GM12878 (cell line): ENCODE measurements around the gene IL27RA. TPM values are rescaled to one million over a fixed set of nuclear protein-coding genes. Genes with fewer than 3 reads are reported as not detected.

Experiments used
- BCL3 ChIP-seq: IDR thresholded peaks from 2 replicates; pipeline ENCODE4 v1.6.1; 2011; ENCODE audit warnings: borderline replicate concordance, low read depth, mild to moderate bottlenecking, moderate library complexity, low read length; ENCODE audit not compliant: insufficient read depth, poor library complexity, severe bottlenecking
- BRCA1 ChIP-seq: IDR thresholded peaks from 2 replicates; pipeline ENCODE4 v1.6.1; 2011; ENCODE audit warnings: low read depth, low read length, improper control_type of control experiment
- DPF2 ChIP-seq: fragments of 450-650 bp; IDR thresholded peaks from 2 replicates; pipeline ENCODE4 v1.6.1; 2017; ENCODE audit warnings: mild to moderate bottlenecking
- FOXK2 ChIP-seq: fragments of 450-650 bp; IDR thresholded peaks from 2 replicates; pipeline ENCODE4 v1.6.1; 2017; ENCODE audit warnings: mild to moderate bottlenecking, moderate library complexity
- GATAD2B ChIP-seq: fragments of 450-650 bp; conservative IDR thresholded peaks from 2 replicates; pipeline ENCODE4 v1.6.1; 2017; ENCODE audit warnings: low read depth, mild to moderate bottlenecking, moderate library complexity
- JUND ChIP-seq: IDR thresholded peaks from 2 replicates; pipeline ENCODE4 v1.6.1; 2012; ENCODE audit warnings: low read depth, mild to moderate bottlenecking, low read length, improper control_type of control experiment, moderate library complexity
- KLF5 ChIP-seq: fragments of 450-650 bp; IDR thresholded peaks from 2 replicates; pipeline ENCODE4 v1.6.1; 2014; ENCODE audit warnings: mild to moderate bottlenecking; ENCODE audit not compliant: partially characterized antibody
- POLR2AphosphoS5 ChIP-seq: IDR thresholded peaks from 2 replicates; pipeline ENCODE4 v1.6.1; 2011; ENCODE audit warnings: mild to moderate bottlenecking, low read length, inconsistent platforms
- POU2F2 ChIP-seq: IDR thresholded peaks from 3 replicates; pipeline ENCODE4 v1.6.1; 2011; ENCODE audit warnings: low read depth, mild to moderate bottlenecking, low read length, borderline replicate concordance
- RAD21 ChIP-seq: IDR thresholded peaks from 2 replicates; pipeline ENCODE4 v1.6.1; 2011; ENCODE audit warnings: mild to moderate bottlenecking, low read depth, low read length, moderate library complexity; ENCODE audit not compliant: insufficient read depth
- RELA ChIP-seq: fragments of 450-650 bp; IDR thresholded peaks from 2 replicates; pipeline ENCODE4 v1.8.0; 2014; ENCODE audit warnings: borderline replicate concordance; ENCODE audit not compliant: partially characterized antibody
- SIN3A ChIP-seq: IDR thresholded peaks from 2 replicates; pipeline ENCODE4 v1.6.1; 2012; ENCODE audit warnings: low read depth, low read length, improper control_type of control experiment
- TARDBP ChIP-seq: IDR thresholded peaks from 2 replicates; pipeline ENCODE4 v1.6.1; 2016; ENCODE audit warnings: borderline replicate concordance
- ZBTB40 ChIP-seq: fragments of 450-650 bp; IDR thresholded peaks from 2 replicates; pipeline ENCODE4 v1.6.1; 2016; ENCODE audit warnings: mild to moderate bottlenecking, moderate library complexity, borderline replicate concordance
- ZNF207 ChIP-seq: fragments of 450-650 bp; IDR thresholded peaks from 2 replicates; pipeline ENCODE4 v1.6.1; 2014; ENCODE audit warnings: antibody characterized with exemption, mild to moderate bottlenecking, borderline replicate concordance
- ZNF217 ChIP-seq: fragments of 450-650 bp; IDR thresholded peaks from 2 replicates; pipeline ENCODE4 v1.6.1; 2017; ENCODE audit warnings: antibody characterized with exemption, mild to moderate bottlenecking
- ZNF384 ChIP-seq: IDR thresholded peaks from 2 replicates; pipeline ENCODE4 v1.6.1; 2012; ENCODE audit warnings: low read depth, mild to moderate bottlenecking, low read length, improper control_type of control experiment, borderline replicate concordance
- polyA plus RNA-seq, 11 experiments: library from polyadenylated mRNA; depleted of rRNA in 4 of 11; unstranded in 6 of 11; stranded (reverse) in 5 of 11; fragments of >200 nt; fragmentation: Nextera tagmentation in 4 of 11; fragmentation: Illumina TruSeq in 1 of 11; extraction: Ambion mirVana in 4 of 11; extraction: Trizol in 1 of 11; gene quantifications; 1 replicate in 1 of 11; 2 replicates in 10 of 11; pipeline versions ENCODE4 v1.2.1 to v1.2.3, GENCODE V29; 2011 to 2016; ENCODE audit warnings: inconsistent platforms in 2 of 11, missing spikeins in 2 of 11, low read depth in 1 of 11
- total RNA-seq, 4 experiments: library from RNA; depleted of rRNA in 3 of 4; stranded (reverse); fragments of >200 nt in 3 of 4; fragmentation: Illumina TruSeq in 1 of 4; extraction: Trizol in 1 of 4; gene quantifications; 2 replicates each; pipeline versions ENCODE4 v1.2.1 to v1.2.3, GENCODE V29; 2013 to 2021
- TF ChIP-seq, protein P1 (sequence below): fragments of 450-650 bp; IDR thresholded peaks from 2 replicates; pipeline ENCODE4 v1.6.1; 2017; ENCODE audit warnings: mild to moderate bottlenecking, moderate library complexity
- TF ChIP-seq, protein P2 (sequence below): IDR thresholded peaks from 2 replicates; pipeline ENCODE4 v1.6.1; 2011; ENCODE audit warnings: borderline replicate concordance, low read depth, mild to moderate bottlenecking, moderate library complexity, mixed read lengths, low read length; ENCODE audit not compliant: insufficient read depth; ENCODE audit errors: extremely low read length

The IL27RA gene
- total and polyA plus RNA-seq, 10 of the 15 experiments (the other 5 are each of a cell fraction or from before 2014, with no cell fraction given), result 8.4 to 63.5 (median 41.2) TPM

DNA sequence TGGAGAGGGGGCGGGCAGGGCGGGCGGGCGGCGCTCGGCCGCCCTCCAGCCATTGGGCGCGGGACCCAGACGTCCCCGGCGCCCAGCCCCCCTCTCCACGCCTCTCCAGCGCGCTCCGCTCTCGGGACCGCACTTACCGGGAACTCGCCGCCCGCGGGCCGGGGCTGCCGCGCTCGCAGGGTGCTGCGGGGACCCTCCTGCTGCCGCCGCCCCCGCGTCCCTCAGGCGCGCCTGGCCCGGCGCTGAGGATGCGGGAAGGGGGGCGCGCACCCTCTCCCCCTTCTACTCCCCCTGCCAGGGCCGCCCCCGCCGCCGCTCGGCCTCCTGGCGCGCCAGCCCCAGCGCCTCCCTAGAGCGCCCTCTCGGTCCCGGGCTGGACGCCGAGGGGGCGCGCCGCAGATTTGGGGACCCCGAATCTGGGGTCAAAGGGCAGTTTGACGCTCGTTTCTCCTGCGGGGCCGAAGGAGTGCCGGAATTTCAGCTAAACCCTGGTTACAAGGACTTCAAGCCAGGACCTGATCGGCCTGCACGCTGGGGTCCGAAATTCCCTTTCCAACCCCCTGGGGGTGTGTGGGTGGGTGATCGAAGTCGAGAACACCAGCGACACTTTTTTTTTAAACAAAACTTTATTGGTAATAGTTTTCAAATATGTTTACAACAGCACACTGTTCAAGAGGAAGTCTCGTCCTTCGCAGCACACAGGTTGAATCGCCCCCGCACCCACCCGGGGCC is 59.7 kb downstream of the IL27RA start (continued):
- TF ChIP-seq, protein P1, sequence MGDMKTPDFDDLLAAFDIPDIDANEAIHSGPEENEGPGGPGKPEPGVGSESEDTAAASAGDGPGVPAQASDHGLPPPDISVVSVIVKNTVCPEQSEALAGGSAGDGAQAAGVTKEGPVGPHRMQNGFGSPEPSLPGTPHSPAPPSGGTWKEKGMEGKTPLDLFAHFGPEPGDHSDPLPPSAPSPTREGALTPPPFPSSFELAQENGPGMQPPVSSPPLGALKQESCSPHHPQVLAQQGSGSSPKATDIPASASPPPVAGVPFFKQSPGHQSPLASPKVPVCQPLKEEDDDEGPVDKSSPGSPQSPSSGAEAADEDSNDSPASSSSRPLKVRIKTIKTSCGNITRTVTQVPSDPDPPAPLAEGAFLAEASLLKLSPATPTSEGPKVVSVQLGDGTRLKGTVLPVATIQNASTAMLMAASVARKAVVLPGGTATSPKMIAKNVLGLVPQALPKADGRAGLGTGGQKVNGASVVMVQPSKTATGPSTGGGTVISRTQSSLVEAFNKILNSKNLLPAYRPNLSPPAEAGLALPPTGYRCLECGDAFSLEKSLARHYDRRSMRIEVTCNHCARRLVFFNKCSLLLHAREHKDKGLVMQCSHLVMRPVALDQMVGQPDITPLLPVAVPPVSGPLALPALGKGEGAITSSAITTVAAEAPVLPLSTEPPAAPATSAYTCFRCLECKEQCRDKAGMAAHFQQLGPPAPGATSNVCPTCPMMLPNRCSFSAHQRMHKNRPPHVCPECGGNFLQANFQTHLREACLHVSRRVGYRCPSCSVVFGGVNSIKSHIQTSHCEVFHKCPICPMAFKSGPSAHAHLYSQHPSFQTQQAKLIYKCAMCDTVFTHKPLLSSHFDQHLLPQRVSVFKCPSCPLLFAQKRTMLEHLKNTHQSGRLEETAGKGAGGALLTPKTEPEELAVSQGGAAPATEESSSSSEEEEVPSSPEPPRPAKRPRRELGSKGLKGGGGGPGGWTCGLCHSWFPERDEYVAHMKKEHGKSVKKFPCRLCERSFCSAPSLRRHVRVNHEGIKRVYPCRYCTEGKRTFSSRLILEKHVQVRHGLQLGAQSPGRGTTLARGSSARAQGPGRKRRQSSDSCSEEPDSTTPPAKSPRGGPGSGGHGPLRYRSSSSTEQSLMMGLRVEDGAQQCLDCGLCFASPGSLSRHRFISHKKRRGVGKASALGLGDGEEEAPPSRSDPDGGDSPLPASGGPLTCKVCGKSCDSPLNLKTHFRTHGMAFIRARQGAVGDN, result peak; percentile 71
- peak; percentile 99 for TF ChIP-seq ZNF384
- TF ChIP-seq, protein P2, sequence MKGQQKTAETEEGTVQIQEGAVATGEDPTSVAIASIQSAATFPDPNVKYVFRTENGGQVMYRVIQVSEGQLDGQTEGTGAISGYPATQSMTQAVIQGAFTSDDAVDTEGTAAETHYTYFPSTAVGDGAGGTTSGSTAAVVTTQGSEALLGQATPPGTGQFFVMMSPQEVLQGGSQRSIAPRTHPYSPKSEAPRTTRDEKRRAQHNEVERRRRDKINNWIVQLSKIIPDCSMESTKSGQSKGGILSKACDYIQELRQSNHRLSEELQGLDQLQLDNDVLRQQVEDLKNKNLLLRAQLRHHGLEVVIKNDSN, result no peak
- TF ChIP-seq FOXK2, result no peak
- TF ChIP-seq JUND, result no peak
- peak; percentile 100 for TF ChIP-seq ZBTB40
- TF ChIP-seq BCL3, result no peak
- TF ChIP-seq SIN3A, result 0 out of 2 replicates have a peak, but pooled peaks have one; percentile 47
- peak; percentile 63; the same call in 1 of the 2 replicates for TF ChIP-seq ZNF207
- peak; percentile 57 for TF ChIP-seq KLF5
- TF ChIP-seq RELA, result peak; percentile 8
- peak; percentile 78 for TF ChIP-seq ZNF217
- TF ChIP-seq RAD21, result no peak
- peak; percentile 67 for TF ChIP-seq POLR2AphosphoS5
- no peak for TF ChIP-seq BRCA1
- TF ChIP-seq GATAD2B, result peak; percentile 99
- peak; percentile 24; the same call in 1 of the 3 replicates for TF ChIP-seq POU2F2
- peak; percentile 77; the same call in 1 of the 2 replicates for TF ChIP-seq TARDBP
- peak; percentile 94 for TF ChIP-seq DPF2
